Body of pancreas (tissue), 4 donors: ENCODE results near the gene KRTAP9-7. TPM values are rescaled to one million over a fixed set of nuclear protein-coding genes. Genes with fewer than 3 reads are reported as not detected.

Source experiments
- ATAC-seq: fragments of 150-250 bp; one replicate; pipeline ENCODE4 v1.9.1; 2016
- DNase-seq, 4 donors: peaks; one replicate each; pipeline ENCODE4 v3.0.0-alpha.2; 2019
- H3K27ac ChIP-seq, 4 donors: fragments of 200-600 bp; sonication (generic); 1 replicate in 3 of 4; 2 replicates in 1 of 4; pipeline versions ENCODE4 v1.5.1 to v1.6.1; 2016 to 2019; ENCODE audit warnings: mild to moderate bottlenecking in 1 of 4, mixed read lengths in 1 of 4, moderate library complexity in 1 of 4
- H3K27me3 ChIP-seq, 2 donors: fragments of 200-600 bp; sonication (generic); one replicate each; pipeline ENCODE4 v1.6.0; 2016; ENCODE audit warnings: mild to moderate bottlenecking in 1 of 2
- H3K36me3 ChIP-seq, 2 donors: fragments of 200-600 bp; sonication (generic); replicated peaks in 1 of 2; 2 replicates each; pipeline ENCODE4 v1.5.1; 2016; ENCODE audit warnings: low read depth in 2 of 2; ENCODE audit not compliant: insufficient read depth in 1 of 2
- H3K4me1 ChIP-seq: fragments of 200-600 bp; sonication (generic); one replicate; pipeline ENCODE4 v1.6.0; 2016
- H3K4me3 ChIP-seq, 2 donors: fragments of 200-600 bp; sonication (generic); 1 replicate in 1 of 2; 2 replicates in 1 of 2; pipeline ENCODE4 v1.5.1; 2016 to 2019
- H3K9me3 ChIP-seq, 3 donors: fragments of 200-600 bp; sonication (generic); 1 replicate in 2 of 3; 2 replicates in 1 of 3; pipeline ENCODE4 v1.5.1; 2016
- CTCF ChIP-seq, 7 experiments: fragments of 450-650 bp in 4 of 7; fragments of 200-600 bp in 3 of 7; sonication (generic) in 3 of 7; IDR thresholded peaks; one replicate each; pipeline ENCODE4 v1.5.1; 2016 to 2019; ENCODE audit warnings: antibody characterized with exemption in 7 of 7
- POLR2A ChIP-seq, 3 donors: fragments of 450-650 bp; IDR thresholded peaks; one replicate each; pipeline ENCODE4 v1.6.1; 2016; ENCODE audit warnings: antibody characterized with exemption in 3 of 3, mild to moderate bottlenecking in 2 of 3
- WGBS, 2 donors: methylation state at CpG; one replicate each; pipeline ENCODE4 v1.1.5; 2017; 5-methylcytosine and 5-hydroxymethylcytosine counted together
- intact Hi-C: fragments of 100-400 bp; cut with DNase I; formaldehyde crosslinking; loops from one replicate; pipeline ENCODE4 v1.15.1; 2023
- total RNA-seq, 2 donors: library from RNA; depleted of rRNA; stranded (reverse); fragments of >200 nt; gene quantifications; one replicate each; pipeline ENCODE4 v1.1.0, GENCODE V29; 2016

Gene KRTAP9-7
- total RNA-seq, 2 donors from 2014 or later: not detected

GRCh38 chr17:41294016-41294415 lies 18.5 kb downstream of the KRTAP9-7 start:
- H3K27ac ChIP-seq: no peak overlapping the region
- WGBS, 2 donors: 41 to 52% methylated on average over 1 of the region's 1 CpG
- no peaks in the 10 kb centered on the region for H3K9me3 ChIP-seq
- no peak for TF ChIP-seq CTCF (IDR thresholded peaks at IDR 0.05)
- TF ChIP-seq POLR2A (IDR thresholded peaks at IDR 0.05): no peak
- no peak for ATAC-seq
- DNase-seq: no peak
- no peaks in the 10 kb centered on the region for H3K27me3 ChIP-seq
- intact Hi-C loops: no loop called here
- H3K4me1 ChIP-seq: no peaks in the 10 kb centered on the region
- no peaks in the 10 kb centered on the region for H3K36me3 ChIP-seq
- no peak overlapping the region for H3K4me3 ChIP-seq

GRCh38 chr17:41296846-41297245 lies 21.3 kb downstream of the KRTAP9-7 start:
- 49 to 62% methylated on average over 1 of the region's 1 CpG for WGBS, 2 donors
- TF ChIP-seq POLR2A (IDR thresholded peaks at IDR 0.05) (no peak), CTCF (IDR thresholded peaks at IDR 0.05) (no peak)
- no peaks in the 10 kb centered on the region for H3K27me3 ChIP-seq
- DNase-seq (no peak), ATAC-seq (no peak)
- H3K4me3 ChIP-seq: no peak overlapping the region
- no peaks in the 10 kb centered on the region for H3K4me1 ChIP-seq
- H3K9me3 ChIP-seq: no peaks in the 10 kb centered on the region
- no peak overlapping the region for H3K27ac ChIP-seq
- no peaks in the 10 kb centered on the region for H3K36me3 ChIP-seq
- intact Hi-C loops: no loop called here

GRCh38 chr17:41298458-41299135 lies 23.1 kb downstream of the KRTAP9-7 start:
- ATAC-seq (no peak), DNase-seq (no peak)
- Histone ChIP-seq H3K4me3 (no peak overlapping the region), H3K36me3 (no peaks in the 10 kb centered on the region), H3K9me3 (no peaks in the 10 kb centered on the region), H3K27me3 (no peaks in the 10 kb centered on the region), H3K27ac (no peak overlapping the region), H3K4me1 (no peaks in the 10 kb centered on the region)
- TF ChIP-seq CTCF (IDR thresholded peaks at IDR 0.05) (no peak), POLR2A (IDR thresholded peaks at IDR 0.05) (no peak)
- intact Hi-C loops: no loop called here
- WGBS, 2 donors: 70 to 73% methylated on average over 17 to 20 of the region's 20 CpGs

GRCh38 chr17:41301204-41301790 lies 25.8 kb downstream of the KRTAP9-7 start:
- intact Hi-C loops: no loop called here
- Histone ChIP-seq H3K27ac (no peak overlapping the region), H3K36me3 (no peaks in the 10 kb centered on the region), H3K4me3 (no peak overlapping the region), H3K27me3 (no peaks in the 10 kb centered on the region), H3K4me1 (no peaks in the 10 kb centered on the region), H3K9me3 (no peaks in the 10 kb centered on the region)
- DNase-seq (no peak), ATAC-seq (no peak)
- WGBS, 2 donors: 46 to 66% methylated on average over 5 of the region's 5 CpGs
- TF ChIP-seq CTCF (IDR thresholded peaks at IDR 0.05): no peak
- TF ChIP-seq POLR2A (IDR thresholded peaks at IDR 0.05): no peak
